Measurements from ENCODE around the gene GPNMB. TPM values are rescaled to one million over a fixed set of nuclear protein-coding genes. Genes with fewer than 3 reads are reported as not detected.
A peak's percentile ranks its signal among the peaks of the same experiment; 100 is the strongest.

The GPNMB gene
- total and polyA plus RNA-seq, 4 donors = 2.6 to 10.5 (median 4.9) TPM

GRCh38 chr7:23205909-23206767, 40.4 kb upstream of the GPNMB start:
- no peak overlapping the region for H3K27ac ChIP-seq (ENCODE audit: low read depth in 1 of 2, low read length in 2 of 2)
- DNase-seq (ENCODE audit: low spot score) = peak; percentile 50
- 46% methylated on average over 76 of the region's 76 CpGs for WGBS

More at GRCh38 chr7:23205909-23206767, 40.4 kb upstream of the GPNMB start:
- Histone ChIP-seq H3K36me3 (ENCODE audit: control insufficient read depth in 4 of 4, insufficient read depth in 3 of 4, low read depth in 1 of 4, low read length in 3 of 4) (peaks cover 0 to 5% (median 1%) of the 10 kb centered on the region in 4 donors), H3K4me1 (ENCODE audit: control insufficient read depth in 4 of 4, insufficient read depth in 4 of 4, low read length in 3 of 4) (no peaks in the 10 kb centered on the region), H3K9me3 (ENCODE audit: control insufficient read depth in 4 of 4, low read length in 3 of 4) (peaks cover 0 to 2% (median 0%) of the 10 kb centered on the region in 4 donors), H3K9ac (ENCODE audit: low read depth in 1 of 2, low read length in 2 of 2) (no peak overlapping the region), H3K4me3 (ENCODE audit: low read depth in 1 of 3, low read length in 3 of 3) (peak overlapping the region in 1 of 3 donors; percentile 22), H3K27me3 (ENCODE audit: control insufficient read depth in 4 of 4, insufficient read depth in 4 of 4, low read length in 3 of 4) (no peaks in the 10 kb centered on the region)
- TF ChIP-seq MAX (IDR thresholded peaks at IDR 0.05) (no peak), ATF3 (IDR thresholded peaks at IDR 0.05) (no peak), REST (IDR thresholded peaks at IDR 0.05) (no peak), EGR1 (IDR thresholded peaks at IDR 0.05; ENCODE audit: low read depth in 2 of 2) (no peak), GABPA (IDR thresholded peaks at IDR 0.05 in 1 of 2, conservative IDR thresholded peaks at IDR 0.05 in 1 of 2) (no peak), HNF4A (conservative IDR thresholded peaks at IDR 0.05) (no peak), TAF1 (conservative IDR thresholded peaks at IDR 0.05) (no peak), FOXA1 (IDR thresholded peaks at IDR 0.05) (no peak), HNF4G (IDR thresholded peaks at IDR 0.05) (no peak), JUND (IDR thresholded peaks at IDR 0.05) (no peak), RAD21 (IDR thresholded peaks at IDR 0.05) (no peak), ZBTB33 (IDR thresholded peaks at IDR 0.05) (no peak), YY1 (IDR thresholded peaks at IDR 0.05) (no peak), FOXA2 (IDR thresholded peaks at IDR 0.05) (no peak), RXRA (IDR thresholded peaks at IDR 0.05) (no peak), NR2F2 (IDR thresholded peaks at IDR 0.05) (no peak), SP1 (IDR thresholded peaks at IDR 0.05) (no peak), CTCF (IDR thresholded peaks at IDR 0.05; ENCODE audit: low read depth, low read length, missing input control) (no peak)

Measured in liver (tissue), 9 donors.